HepG2 (cell line): ENCODE results near the gene TPRN. TPM values are rescaled to one million over a fixed set of nuclear protein-coding genes. Genes with fewer than 3 reads are reported as not detected.

Source experiments
- AGO2 ChIP-seq: fragments of 200-400 bp; formaldehyde crosslinking; optimal IDR thresholded peaks from 2 replicates; pipeline ENCODE3; 2017; ENCODE audit warnings: mild to moderate bottlenecking, low read depth, low read length, moderate library complexity
- ATAD3A ChIP-seq: sonication (generic); formaldehyde crosslinking; IDR thresholded peaks from 2 replicates; pipeline ENCODE4 v1.4.0; 2020; ENCODE audit warnings: missing genetic modification reagents
- BORCS8-MEF2B ChIP-seq: sonication (generic); formaldehyde crosslinking; IDR thresholded peaks from 2 replicates; pipeline ENCODE4 v1.8.0; 2022; ENCODE audit warnings: mild to moderate bottlenecking, missing genetic modification reagents
- GRHL1 ChIP-seq: sonication (generic); formaldehyde crosslinking; conservative IDR thresholded peaks from 2 replicates; pipeline ENCODE4 v1.8.0; 2022; ENCODE audit warnings: missing genetic modification reagents
- HES4 ChIP-seq: sonication (generic); formaldehyde crosslinking; IDR thresholded peaks from 2 replicates; pipeline ENCODE4 v1.9.0; 2021; ENCODE audit warnings: mild to moderate bottlenecking, missing genetic modification reagents, borderline replicate concordance
- HOMEZ ChIP-seq: IDR thresholded peaks from 2 replicates; pipeline ENCODE4 v1.6.1; 2016; ENCODE audit warnings: low read depth
- KDM3A ChIP-seq: IDR thresholded peaks from 2 replicates; pipeline ENCODE4 v1.6.1; 2018; ENCODE audit warnings: low read depth, missing compliant biosample characterization
- MYNN ChIP-seq: sonication (generic); formaldehyde crosslinking; IDR thresholded peaks from 2 replicates; pipeline ENCODE4 v1.4.0; 2020; ENCODE audit warnings: mild to moderate bottlenecking, low read depth, missing genetic modification reagents
- NFIC ChIP-seq: IDR thresholded peaks from 2 replicates; pipeline ENCODE4 v1.6.1; 2012; ENCODE audit warnings: mild to moderate bottlenecking, low read length, inconsistent platforms
- PAF1 ChIP-seq: IDR thresholded peaks from 2 replicates; pipeline ENCODE4 v1.6.1; 2016; ENCODE audit warnings: missing genetic modification reagents, missing compliant biosample characterization
- RBM22 ChIP-seq: fragments of 200-400 bp; formaldehyde crosslinking; optimal IDR thresholded peaks from 2 replicates; pipeline ENCODE3; 2017; ENCODE audit warnings: mild to moderate bottlenecking, low read length, moderate library complexity
- RERE ChIP-seq: IDR thresholded peaks from 2 replicates; pipeline ENCODE4 v1.6.1; 2016; ENCODE audit warnings: low read depth, missing genetic modification reagents, missing compliant biosample characterization
- SAFB2 ChIP-seq: sonication (generic); formaldehyde crosslinking; IDR thresholded peaks from 2 replicates; pipeline ENCODE4 v1.5.1; 2020; ENCODE audit warnings: missing genetic modification reagents, low read depth, mild to moderate bottlenecking, borderline replicate concordance
- SP140L ChIP-seq: sonication (generic); formaldehyde crosslinking; IDR thresholded peaks from 2 replicates; pipeline ENCODE4 v1.4.0; 2020; ENCODE audit warnings: missing genetic modification reagents, borderline replicate concordance
- ZC3H13 ChIP-seq: sonication (generic); formaldehyde crosslinking; IDR thresholded peaks from 2 replicates; pipeline ENCODE4 v1.8.1; 2023; ENCODE audit warnings: mild to moderate bottlenecking, missing genetic modification reagents, moderate library complexity
- ZNF10 ChIP-seq: sonication (generic); formaldehyde crosslinking; IDR thresholded peaks from 2 replicates; pipeline ENCODE4 v1.4.0; 2020; ENCODE audit warnings: mild to moderate bottlenecking, low read depth, missing genetic modification reagents, borderline replicate concordance
- ZNF274 ChIP-seq: sonication (generic); formaldehyde crosslinking; IDR thresholded peaks from 2 replicates; pipeline ENCODE4 v1.5.1; 2020; ENCODE audit warnings: mild to moderate bottlenecking, missing genetic modification reagents
- ZNF496 ChIP-seq: sonication (generic); formaldehyde crosslinking; IDR thresholded peaks from 2 replicates; pipeline ENCODE4 v1.8.1; 2023; ENCODE audit warnings: mild to moderate bottlenecking, moderate library complexity, missing genetic modification reagents; ENCODE audit not compliant: insufficient replicate concordance
- ZNF547 ChIP-seq: sonication (generic); formaldehyde crosslinking; IDR thresholded peaks from 2 replicates; pipeline ENCODE4 v1.5.1; 2020; ENCODE audit warnings: mild to moderate bottlenecking, missing genetic modification reagents
- ZNF615 ChIP-seq: sonication (generic); formaldehyde crosslinking; IDR thresholded peaks from 2 replicates; pipeline ENCODE4 v1.5.0; 2020; ENCODE audit warnings: mild to moderate bottlenecking, missing genetic modification reagents, borderline replicate concordance
- polyA plus RNA-seq, 8 experiments: library from polyadenylated mRNA; depleted of rRNA in 3 of 8; stranded (reverse) in 7 of 8; unstranded in 1 of 8; fragments of >200 nt; fragmentation: Illumina TruSeq in 4 of 8; extraction: Trizol in 4 of 8; gene quantifications; 2 replicates each; pipeline versions ENCODE4 v1.2.1 to v1.2.3, GENCODE V29; 2011 to 2016; ENCODE audit warnings: low read depth in 4 of 8, missing spikeins in 1 of 8, mixed read lengths in 1 of 8; ENCODE audit not compliant: insufficient read depth in 1 of 8
- total RNA-seq, 5 experiments: library from RNA; depleted of rRNA; stranded (reverse); fragments of >200 nt; fragmentation: Illumina TruSeq; extraction: Trizol; gene quantifications; 2 replicates each; pipeline ENCODE4 v1.2.3, GENCODE V29; 2016; ENCODE audit warnings: low read depth in 1 of 5

Gene TPRN
- total and polyA plus RNA-seq, 2 of the 13 experiments (the other 11 are each of a cell fraction or from before 2014, with no cell fraction given) = 10.1 to 19.2 TPM

- TF ChIP-seq HES4 (CRISPR knock-in tag) = no peak
- TF ChIP-seq ATAD3A = no peak
- TF ChIP-seq SP140L = 0 out of 2 replicates have a peak, but pooled peaks have one; percentile 31
- TF ChIP-seq ZNF274 (CRISPR knock-in tag) = peak; percentile 56; the same call in 1 of the 2 replicates
- TF ChIP-seq RBM22 = no peak
- no peak; the same call in 1 of the 2 replicates for TF ChIP-seq ZNF615 (CRISPR knock-in tag)
- peak; percentile 29 for TF ChIP-seq AGO2
- peak; percentile 91; the same call in 1 of the 2 replicates for TF ChIP-seq SAFB2
- no peak for TF ChIP-seq RERE (CRISPR knock-in tag)
- no peak for TF ChIP-seq GRHL1 (CRISPR knock-in tag)
- peak; percentile 83 for TF ChIP-seq KDM3A (CRISPR knock-in tag)
- TF ChIP-seq HOMEZ = peak; percentile 74; the same call in 1 of the 2 replicates
- TF ChIP-seq ZC3H13 = peak; percentile 91
- 0 out of 2 replicates have a peak, but pooled peaks have one; percentile 7 for TF ChIP-seq ZNF547 (CRISPR knock-in tag)
- TF ChIP-seq BORCS8-MEF2B = 0 out of 2 replicates have a peak, but pooled peaks have one; percentile 20
- no peak for TF ChIP-seq ZNF10 (CRISPR knock-in tag)
- no peak for TF ChIP-seq MYNN
- TF ChIP-seq ZNF496 = no peak
- TF ChIP-seq PAF1 (CRISPR knock-in tag) = no peak
- TF ChIP-seq NFIC = no peak
Measured at GRCh38 chr9:137236238-137236935, 35.8 kb upstream of the TPRN start (continued).
